ENCODE data around the gene PRDX1.
A peak's percentile ranks its signal among the peaks of the same experiment; 100 is the strongest.

Gene PRDX1

DNA sequence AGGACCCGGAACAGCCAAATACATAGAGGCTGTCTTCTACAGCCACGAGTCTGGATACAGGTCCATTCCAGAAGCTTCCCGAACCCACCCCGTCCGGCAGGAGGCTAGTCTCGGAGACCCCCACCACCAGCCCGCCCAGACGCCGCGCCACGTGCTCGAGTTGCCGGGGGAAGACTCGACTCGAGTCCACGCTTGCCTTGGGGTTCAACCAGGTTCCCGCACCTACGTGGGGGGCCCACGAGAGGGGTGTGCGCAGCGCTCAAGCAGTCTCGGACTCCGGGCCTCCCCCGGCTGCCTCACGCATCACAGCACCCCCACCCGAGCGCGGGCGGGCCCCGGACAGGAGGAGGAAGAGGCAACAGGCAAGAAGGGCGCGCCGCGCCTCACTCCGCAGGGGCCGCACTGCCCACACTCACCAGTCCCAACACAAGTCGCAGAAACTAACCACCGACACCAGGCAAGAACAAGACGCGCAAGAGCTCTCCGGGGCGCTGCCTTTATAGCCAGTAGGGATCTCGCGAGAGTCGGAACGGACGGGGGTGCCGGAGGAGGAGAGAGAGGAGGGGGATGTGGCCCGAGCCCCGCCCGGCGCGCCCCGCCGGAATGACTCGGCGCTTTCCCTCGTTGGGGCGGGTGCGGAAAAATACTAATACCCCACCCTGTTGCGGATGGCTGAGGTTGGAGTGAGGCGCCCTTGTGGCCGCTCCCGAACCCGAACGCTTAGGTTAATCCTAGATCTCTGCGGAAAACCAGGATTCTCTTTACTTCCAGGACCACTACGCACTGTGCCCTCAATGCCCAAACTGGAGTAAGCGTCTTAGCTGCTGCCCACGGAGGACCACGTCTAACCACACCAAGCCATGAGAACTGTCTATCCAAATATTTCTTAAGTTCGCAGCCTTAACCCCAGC is at the start of gene PRDX1:
Gene PRDX1 (minus strand): TSS at position 472 of the 911 bp plus-strand sequence. CDS start 2,841 bp downstream, outside the sequence.
- TF ChIP-seq, protein P1, sequence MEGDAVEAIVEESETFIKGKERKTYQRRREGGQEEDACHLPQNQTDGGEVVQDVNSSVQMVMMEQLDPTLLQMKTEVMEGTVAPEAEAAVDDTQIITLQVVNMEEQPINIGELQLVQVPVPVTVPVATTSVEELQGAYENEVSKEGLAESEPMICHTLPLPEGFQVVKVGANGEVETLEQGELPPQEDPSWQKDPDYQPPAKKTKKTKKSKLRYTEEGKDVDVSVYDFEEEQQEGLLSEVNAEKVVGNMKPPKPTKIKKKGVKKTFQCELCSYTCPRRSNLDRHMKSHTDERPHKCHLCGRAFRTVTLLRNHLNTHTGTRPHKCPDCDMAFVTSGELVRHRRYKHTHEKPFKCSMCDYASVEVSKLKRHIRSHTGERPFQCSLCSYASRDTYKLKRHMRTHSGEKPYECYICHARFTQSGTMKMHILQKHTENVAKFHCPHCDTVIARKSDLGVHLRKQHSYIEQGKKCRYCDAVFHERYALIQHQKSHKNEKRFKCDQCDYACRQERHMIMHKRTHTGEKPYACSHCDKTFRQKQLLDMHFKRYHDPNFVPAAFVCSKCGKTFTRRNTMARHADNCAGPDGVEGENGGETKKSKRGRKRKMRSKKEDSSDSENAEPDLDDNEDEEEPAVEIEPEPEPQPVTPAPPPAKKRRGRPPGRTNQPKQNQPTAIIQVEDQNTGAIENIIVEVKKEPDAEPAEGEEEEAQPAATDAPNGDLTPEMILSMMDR (conservative IDR thresholded peaks at IDR 0.05; ENCODE audit: low read depth, low read length), result peak; percentile 17
- peak within 1 kb of the TSS; percentile 97 for H3K4me3 ChIP-seq (ENCODE audit: low read depth, low read length)
- DNase-seq (ENCODE audit: low read depth), result peak; percentile 97

DNA sequence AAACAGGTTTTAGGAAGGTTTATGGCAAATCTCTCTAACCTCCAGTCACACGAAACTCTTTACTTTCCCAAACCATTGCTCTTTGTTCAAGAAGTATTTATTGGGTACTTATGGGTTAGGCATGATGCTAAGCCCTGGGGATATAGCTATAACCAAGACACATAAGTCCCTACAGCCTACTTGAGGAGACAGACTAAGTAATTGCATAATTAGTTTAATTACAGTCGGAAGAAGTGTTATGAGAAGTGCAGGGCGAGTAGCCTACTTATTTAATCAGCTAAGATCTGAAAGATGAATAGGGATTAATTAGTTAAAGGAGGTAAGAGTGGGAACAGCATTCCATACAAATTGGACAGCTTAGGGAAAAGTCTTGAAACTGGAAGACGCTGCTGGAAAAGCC is 48.9 kb upstream of the PRDX1 start:
- DNase-seq (ENCODE audit: low read depth), result no peak
- TF ChIP-seq, protein P1 (conservative IDR thresholded peaks at IDR 0.05; ENCODE audit: low read depth, low read length), result no peak
- H3K4me3 ChIP-seq (ENCODE audit: low read depth, low read length), result no peak overlapping the region

DNA sequence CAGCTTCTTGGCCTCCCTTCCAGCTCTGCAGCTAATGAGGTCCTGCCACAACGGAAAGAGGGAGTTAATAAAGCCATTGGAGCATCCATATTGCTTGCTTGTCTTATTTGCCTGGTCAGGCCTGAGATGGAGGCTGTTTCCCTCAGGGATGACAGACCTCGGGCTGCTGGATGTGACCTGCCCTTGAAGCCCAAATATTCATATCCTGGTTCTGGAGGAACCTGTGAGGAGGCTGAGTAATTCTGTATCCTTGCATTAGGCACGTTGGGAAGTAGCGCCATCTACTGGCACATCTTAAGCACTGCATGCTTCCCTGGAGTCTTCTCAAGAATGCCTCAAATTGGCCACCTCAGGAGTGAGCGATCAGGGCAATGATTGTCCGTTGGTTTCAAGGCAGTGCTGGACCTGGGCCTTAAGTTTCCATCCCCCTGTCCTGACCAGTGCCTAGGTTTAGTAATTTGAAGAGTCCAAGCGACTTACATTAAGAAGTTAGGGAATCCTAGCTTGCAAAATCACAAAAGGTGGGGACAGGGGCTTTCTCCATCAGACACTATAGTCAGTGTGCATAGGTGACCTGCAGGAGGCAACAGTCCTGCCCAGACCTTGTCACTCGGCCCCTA is 48.4 kb upstream of the PRDX1 start:
- TF ChIP-seq, protein P1 (conservative IDR thresholded peaks at IDR 0.05; ENCODE audit: low read depth, low read length), result peak; percentile 99
- peak; percentile 89 for DNase-seq (ENCODE audit: low read depth)
- no peak overlapping the region for H3K4me3 ChIP-seq (ENCODE audit: low read depth, low read length)

DNA sequence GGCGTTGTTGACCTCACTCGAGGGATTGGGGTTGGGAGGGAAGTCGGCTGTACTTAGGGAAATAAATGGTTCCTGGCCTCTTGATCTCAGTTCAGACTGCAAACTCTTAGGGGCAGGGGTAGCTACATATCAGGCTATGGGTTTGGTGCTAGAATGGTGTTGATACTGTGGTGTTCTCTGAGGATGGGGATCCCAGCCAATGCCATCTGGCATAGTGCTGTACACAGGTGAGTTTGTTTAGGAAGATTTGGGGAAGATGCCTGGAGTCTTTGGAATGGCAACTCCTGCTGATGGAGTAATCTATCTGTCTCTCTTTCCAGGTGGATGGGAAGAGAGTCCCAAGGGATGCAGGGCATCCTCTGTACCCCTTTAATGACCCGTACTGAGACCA is 47.9 kb upstream of the PRDX1 start:
- no peak for DNase-seq (ENCODE audit: low read depth)
- TF ChIP-seq, protein P1 (conservative IDR thresholded peaks at IDR 0.05; ENCODE audit: low read depth, low read length), result no peak
- H3K4me3 ChIP-seq (ENCODE audit: low read depth, low read length), result no peak overlapping the region

DNA sequence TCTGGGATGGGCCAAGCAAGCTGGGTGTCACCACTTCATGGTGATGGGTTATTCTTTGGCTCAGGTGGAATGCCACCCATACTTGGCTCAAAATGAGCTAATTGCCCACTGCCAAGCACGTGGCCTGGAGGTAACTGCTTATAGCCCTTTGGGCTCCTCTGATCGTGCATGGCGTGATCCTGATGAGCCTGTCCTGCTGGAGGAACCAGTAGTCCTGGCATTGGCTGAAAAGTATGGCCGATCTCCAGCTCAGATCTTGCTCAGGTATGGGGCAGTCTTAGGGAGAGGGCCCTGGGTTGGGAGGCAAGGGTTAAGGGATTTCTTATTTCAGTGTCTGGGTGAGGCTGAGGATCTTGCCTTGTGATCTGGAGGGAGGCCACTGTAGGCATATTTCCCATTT is 46.7 kb upstream of the PRDX1 start:
- H3K4me3 ChIP-seq (ENCODE audit: low read depth, low read length), result no peak overlapping the region
- DNase-seq (ENCODE audit: low read depth), result no peak
- TF ChIP-seq, protein P1 (conservative IDR thresholded peaks at IDR 0.05; ENCODE audit: low read depth, low read length), result no peak

DNA sequence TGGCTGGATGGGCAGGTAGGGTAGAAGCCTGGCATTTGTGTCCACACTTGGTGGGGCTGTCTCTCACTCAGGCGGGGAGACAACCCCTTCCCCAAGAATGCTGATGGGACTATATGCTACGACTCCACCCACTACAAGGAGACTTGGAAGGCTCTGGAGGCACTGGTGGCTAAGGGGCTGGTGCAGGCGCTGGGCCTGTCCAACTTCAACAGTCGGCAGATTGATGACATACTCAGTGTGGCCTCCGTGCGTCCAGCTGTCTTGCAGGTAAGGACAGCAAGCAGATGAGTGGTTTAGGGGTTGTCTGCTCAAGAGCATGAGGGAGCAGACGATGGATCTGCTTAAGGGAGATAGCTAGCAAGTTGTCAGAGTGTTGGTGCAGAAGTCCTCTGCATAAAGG is 46.2 kb upstream of the PRDX1 start:
- TF ChIP-seq, protein P1 (conservative IDR thresholded peaks at IDR 0.05; ENCODE audit: low read depth, low read length), result no peak
- DNase-seq (ENCODE audit: low read depth), result no peak

More for the DNA sequence above, 46.2 kb upstream of the PRDX1 start:
- no peak overlapping the region for H3K4me3 ChIP-seq (ENCODE audit: low read depth, low read length)

Data from choroid plexus epithelial cell (primary cell).